ENCODE results near the gene GPC6. TPM values are rescaled to one million over a fixed set of nuclear protein-coding genes. Genes with fewer than 3 reads are reported as not detected.
"Not testable (repeated sequence)": the region's sequence is repeated elsewhere in the genome, so short reads cannot be mapped to it uniquely, and the experiment has no call there.

GPC6 gene
- total and polyA plus RNA-seq, 10 donors: 0.22 to 9.3 (median 4.5) TPM

- DNase-seq: no peak
- Histone ChIP-seq H3K27ac (no peak overlapping the region), H3K27me3 (replicated peaks in 1 of 7) (no peaks in the 10 kb centered on the region), H3K4me1 (no peaks in the 10 kb centered on the region), H3K36me3 (no peaks in the 10 kb centered on the region), H3K4me3 (no peak overlapping the region), H3K9me3 (peaks cover 0 to 9% (median 0%) of the 10 kb centered on the region in 8 donors)
- WGBS, 5 donors: 64 to 84% (median 72%) methylated on average over 1 of the region's 1 CpG
- no peak for TF ChIP-seq POLR2A (IDR thresholded peaks at IDR 0.05)
- TF ChIP-seq POLR2AphosphoS5 (IDR thresholded peaks at IDR 0.05): no peak
- TF ChIP-seq, protein P1, sequence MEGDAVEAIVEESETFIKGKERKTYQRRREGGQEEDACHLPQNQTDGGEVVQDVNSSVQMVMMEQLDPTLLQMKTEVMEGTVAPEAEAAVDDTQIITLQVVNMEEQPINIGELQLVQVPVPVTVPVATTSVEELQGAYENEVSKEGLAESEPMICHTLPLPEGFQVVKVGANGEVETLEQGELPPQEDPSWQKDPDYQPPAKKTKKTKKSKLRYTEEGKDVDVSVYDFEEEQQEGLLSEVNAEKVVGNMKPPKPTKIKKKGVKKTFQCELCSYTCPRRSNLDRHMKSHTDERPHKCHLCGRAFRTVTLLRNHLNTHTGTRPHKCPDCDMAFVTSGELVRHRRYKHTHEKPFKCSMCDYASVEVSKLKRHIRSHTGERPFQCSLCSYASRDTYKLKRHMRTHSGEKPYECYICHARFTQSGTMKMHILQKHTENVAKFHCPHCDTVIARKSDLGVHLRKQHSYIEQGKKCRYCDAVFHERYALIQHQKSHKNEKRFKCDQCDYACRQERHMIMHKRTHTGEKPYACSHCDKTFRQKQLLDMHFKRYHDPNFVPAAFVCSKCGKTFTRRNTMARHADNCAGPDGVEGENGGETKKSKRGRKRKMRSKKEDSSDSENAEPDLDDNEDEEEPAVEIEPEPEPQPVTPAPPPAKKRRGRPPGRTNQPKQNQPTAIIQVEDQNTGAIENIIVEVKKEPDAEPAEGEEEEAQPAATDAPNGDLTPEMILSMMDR (IDR thresholded peaks at IDR 0.05 in 8 of 11, conservative IDR thresholded peaks at IDR 0.05 in 3 of 11): no peak
- intact Hi-C loops (cut with DNase I; ENCODE audit: low total_unique reads): no loop called here
Observed at GRCh38 chr13:93201992-93202558, 24.5 kb upstream of the GPC6 start.

- H3K4me3 ChIP-seq; H3K27ac ChIP-seq; H3K36me3 ChIP-seq; H3K9me3 ChIP-seq; DNase-seq; H3K4me1 ChIP-seq; H3K27me3 ChIP-seq (replicated peaks in 1 of 7); intact Hi-C loops (cut with DNase I; ENCODE audit: low total_unique reads): not testable (repeated sequence)
- 84 to 93% (median 87%) methylated on average over 21 to 24 of the region's 24 CpGs for WGBS, 5 donors
Observed at GRCh38 chr13:93206778-93207392, 19.7 kb upstream of the GPC6 start.

DNA sequence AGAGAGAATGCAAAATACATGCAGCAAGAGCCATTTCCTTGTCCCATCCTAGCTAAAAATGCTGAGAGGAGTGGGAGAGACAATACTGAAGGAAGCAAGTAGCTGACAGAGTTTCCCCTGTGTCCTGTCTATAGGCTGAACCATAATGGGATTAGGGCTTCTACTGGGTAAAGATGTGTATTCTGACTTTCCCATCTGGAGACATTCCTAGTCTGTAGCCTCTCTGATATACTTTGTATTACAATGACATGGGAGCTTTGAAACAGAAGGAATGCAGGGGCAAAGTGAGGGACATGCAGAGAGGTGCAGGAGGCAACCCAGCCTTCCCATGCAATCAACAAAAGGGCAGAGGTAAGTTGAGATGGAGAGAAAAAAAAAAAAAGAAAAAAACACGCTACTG is 10.5 kb upstream of the GPC6 start:
- intact Hi-C loops (cut with DNase I; ENCODE audit: low total_unique reads): no loop called here
- DNase-seq: no peak
- Histone ChIP-seq H3K4me1 (no peaks in the 10 kb centered on the region), H3K36me3 (no peaks in the 10 kb centered on the region), H3K9me3 (no peaks in the 10 kb centered on the region), H3K27ac (no peak overlapping the region), H3K4me3 (no peak overlapping the region), H3K27me3 (replicated peaks in 1 of 7) (no peaks in the 10 kb centered on the region)
- WGBS, 5 donors: 71 to 83% (median 76%) methylated on average over 1 of the region's 1 CpG
- TF ChIP-seq POLR2AphosphoS5 (IDR thresholded peaks at IDR 0.05) (no peak), POLR2A (IDR thresholded peaks at IDR 0.05) (no peak)
- TF ChIP-seq, protein P1 (IDR thresholded peaks at IDR 0.05 in 8 of 11, conservative IDR thresholded peaks at IDR 0.05 in 3 of 11): no peak

DNA sequence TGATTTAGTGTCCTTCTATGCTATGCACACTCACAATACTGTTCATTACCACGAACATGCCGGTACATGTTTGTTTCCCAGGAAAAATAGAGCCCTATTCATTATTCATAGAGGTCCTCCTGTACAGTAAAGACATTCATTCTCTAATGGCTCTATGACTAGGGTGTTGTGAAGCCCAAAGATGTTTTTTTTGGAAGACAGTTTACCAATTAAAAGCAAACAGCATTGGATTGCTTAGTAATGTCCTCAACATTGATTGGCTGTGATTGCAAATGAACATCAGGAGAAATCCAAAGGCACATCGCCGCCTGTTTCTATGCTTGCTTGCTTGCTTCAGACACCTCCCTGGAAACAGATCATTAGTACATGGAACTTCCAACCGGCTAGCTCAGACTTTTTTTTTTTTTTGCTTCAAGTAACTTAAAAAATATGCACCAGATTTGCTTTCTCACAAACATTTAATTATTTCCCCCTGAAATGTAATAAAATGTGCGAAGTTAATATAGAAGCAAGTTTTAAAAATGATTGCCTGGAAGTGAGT is 8.8 kb upstream of the GPC6 start:
- Histone ChIP-seq H3K4me3 (no peak overlapping the region), H3K9me3 (no peaks in the 10 kb centered on the region), H3K4me1 (no peaks in the 10 kb centered on the region), H3K27me3 (replicated peaks in 1 of 7) (no peaks in the 10 kb centered on the region), H3K36me3 (no peaks in the 10 kb centered on the region), H3K27ac (no peak overlapping the region)
- DNase-seq: no peak
- intact Hi-C loops (cut with DNase I; ENCODE audit: low total_unique reads): no loop called here
- WGBS, 5 donors: 66 to 76% (median 71%) methylated on average over 6 of the region's 6 CpGs
- TF ChIP-seq POLR2AphosphoS5 (IDR thresholded peaks at IDR 0.05) (no peak), POLR2A (IDR thresholded peaks at IDR 0.05) (no peak)
- TF ChIP-seq, protein P1 (IDR thresholded peaks at IDR 0.05 in 8 of 11, conservative IDR thresholded peaks at IDR 0.05 in 3 of 11): no peak
